Iris pigment epithelial cell (primary cell): ENCODE measurements around the gene STAT6.
A peak's percentile ranks its signal among the peaks of the same experiment; 100 is the strongest.

Source experiments
- DNase-seq: peaks from one replicate; pipeline ENCODE4 v3.0.0-alpha.2; 2011; ENCODE audit warnings: low read depth

STAT6 gene

GRCh38 chr12:57145460-57146059, 34.4 kb upstream of the STAT6 start:
- DNase-seq, result no peak

DNA sequence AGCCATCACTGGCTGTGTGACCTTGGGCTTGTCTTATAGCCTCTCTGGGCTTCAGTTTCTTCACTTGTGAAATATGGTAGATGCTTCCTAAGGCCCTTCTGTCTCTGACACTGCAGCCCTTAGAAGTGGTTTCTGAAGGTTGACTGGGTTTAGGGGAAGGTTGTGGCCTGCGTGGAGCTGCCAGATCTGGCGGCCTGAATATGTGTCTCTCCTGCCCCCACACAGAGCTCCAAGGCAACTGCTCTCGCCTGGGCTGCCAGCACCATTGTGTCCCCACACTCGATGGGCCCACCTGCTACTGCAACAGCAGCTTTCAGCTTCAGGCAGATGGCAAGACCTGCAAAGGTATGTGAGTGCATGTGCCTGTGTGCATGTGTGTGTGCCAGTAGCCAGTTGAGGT, 32.3 kb upstream of the STAT6 start:
- DNase-seq, result no peak

- DNase-seq, result no peak
Measured at GRCh38 chr12:57142727-57143126, 31.6 kb upstream of the STAT6 start.

GRCh38 chr12:57142121-57142520, 31.0 kb upstream of the STAT6 start:
- DNase-seq, result no peak

GRCh38 chr12:57141249-57141648, 30.1 kb upstream of the STAT6 start:
- DNase-seq, result no peak

DNA sequence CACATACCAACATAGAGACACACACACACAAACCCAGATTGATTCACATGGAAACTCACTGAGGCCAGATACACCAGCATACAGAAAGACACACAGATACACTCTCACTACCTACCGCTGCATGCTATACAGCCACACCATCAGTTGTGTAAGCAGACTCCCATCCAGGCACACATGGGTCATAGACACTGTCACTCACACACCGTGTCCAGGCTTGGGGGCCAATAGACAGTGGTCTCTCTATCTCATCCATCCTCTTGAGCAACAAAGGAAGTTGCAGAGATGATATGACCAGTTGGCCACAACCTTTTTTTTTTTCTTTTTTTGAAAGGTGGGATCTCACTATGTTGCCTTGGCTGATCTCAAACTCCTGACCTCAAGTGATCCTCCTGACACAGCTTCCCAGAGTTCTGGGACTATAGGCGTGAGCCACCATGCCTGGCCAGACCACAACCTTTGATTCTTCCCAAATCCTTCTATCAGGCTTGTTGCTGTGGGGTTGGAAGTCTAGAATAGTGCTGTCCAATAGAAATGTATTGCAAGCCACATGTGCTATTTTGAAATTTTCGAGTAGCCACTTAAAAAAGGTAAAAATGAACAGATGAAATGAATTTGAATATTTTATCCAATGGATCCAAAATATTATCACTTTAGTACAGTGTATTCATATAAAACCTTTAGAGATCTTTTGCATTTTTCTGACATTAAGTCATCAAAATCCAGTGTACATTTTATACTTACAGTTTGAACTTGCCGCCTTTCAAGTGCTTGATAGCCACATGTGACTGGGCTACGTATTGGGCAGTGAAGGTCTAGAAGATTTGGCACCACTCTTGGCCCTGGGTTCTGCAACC, 28.9 kb upstream of the STAT6 start:
- DNase-seq, result peak; percentile 76

DNA sequence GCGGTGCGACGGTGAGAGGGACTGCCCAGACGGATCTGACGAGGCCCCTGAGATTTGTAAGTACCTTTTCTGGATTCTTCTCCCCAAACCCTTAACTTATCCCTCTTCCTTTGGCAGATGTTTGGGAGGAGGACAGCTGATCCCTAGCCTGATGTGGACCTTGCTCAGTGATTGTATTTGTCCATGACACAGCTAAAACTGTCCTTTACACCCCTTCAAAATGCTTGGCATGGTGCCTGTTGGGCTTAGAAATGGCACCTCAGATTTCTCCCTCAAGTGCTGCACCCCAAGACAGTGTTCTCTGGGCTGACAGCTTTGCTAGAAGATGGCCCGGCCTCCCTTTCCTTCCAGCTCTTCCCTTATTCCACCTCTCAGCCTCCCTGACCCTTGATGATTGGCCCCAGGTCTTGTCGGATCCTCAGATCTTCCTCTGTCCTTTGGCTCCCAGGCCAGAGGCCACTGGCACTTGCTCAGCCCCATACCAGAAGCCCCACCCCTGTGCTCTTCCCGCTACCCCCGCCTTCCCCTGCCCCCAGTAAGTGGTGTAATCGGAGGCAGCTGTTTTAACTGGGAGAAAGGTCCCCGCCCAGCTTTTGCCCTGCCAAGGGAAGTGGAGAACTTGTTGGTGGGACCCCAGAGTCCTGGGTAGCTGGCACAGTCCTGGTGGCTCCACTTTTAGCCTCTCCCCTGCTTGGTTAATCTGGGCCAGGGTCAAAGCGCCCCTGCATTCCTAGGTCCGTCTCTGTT, 27.5 kb upstream of the STAT6 start:
- DNase-seq, result peak; percentile 45

GRCh38 chr12:57135527-57136326, 24.6 kb upstream of the STAT6 start:
- DNase-seq, result peak; percentile 34

DNA sequence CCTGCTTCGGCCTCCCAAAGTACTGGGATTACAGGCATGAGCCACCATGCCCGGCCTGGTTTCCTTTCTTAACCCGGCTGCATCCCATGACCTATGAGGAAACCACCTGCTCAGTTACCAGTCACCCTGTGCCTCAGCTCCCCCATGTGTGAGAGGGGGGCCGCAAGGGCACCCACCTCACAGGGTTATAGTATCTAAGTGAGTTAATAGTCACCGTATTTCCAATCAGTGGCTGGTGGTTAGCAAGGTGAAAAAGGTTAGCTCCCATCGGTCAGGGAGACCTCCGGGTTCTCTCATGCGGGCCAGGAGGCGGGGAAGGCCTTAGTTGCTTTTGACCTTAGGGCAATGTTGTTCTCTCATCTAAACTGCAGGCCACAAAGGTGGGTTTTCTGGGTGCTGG, 23.8 kb upstream of the STAT6 start:
- no peak for DNase-seq

- no peak for DNase-seq
Measured at GRCh38 chr12:57133916-57134315, 22.8 kb upstream of the STAT6 start.

GRCh38 chr12:57133013-57133569, 21.9 kb upstream of the STAT6 start:
- DNase-seq, result peak; percentile 74

GRCh38 chr12:57131896-57132744, 21.0 kb upstream of the STAT6 start:
- no peak for DNase-seq

DNA sequence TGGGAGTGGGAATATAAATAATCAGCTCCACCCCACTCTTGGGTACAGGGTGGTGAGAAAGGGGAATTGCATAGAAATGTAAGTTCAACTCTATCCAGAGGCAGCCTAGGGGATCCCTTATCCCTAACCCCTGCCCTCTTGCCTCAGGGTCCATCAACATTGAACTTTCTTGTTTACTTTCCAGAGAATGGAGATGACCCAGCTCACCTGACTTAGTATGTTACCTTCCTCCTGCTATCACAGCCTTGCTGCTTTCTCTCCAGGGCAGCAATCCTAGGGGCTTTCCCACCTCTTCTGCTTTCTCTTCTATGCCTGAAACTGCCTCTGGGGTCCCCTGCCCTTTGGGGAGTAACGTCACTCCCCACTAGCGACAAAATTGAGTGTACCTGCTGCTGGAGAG, 19.8 kb upstream of the STAT6 start:
- DNase-seq, result no peak

- DNase-seq, result peak; percentile 65
Measured at GRCh38 chr12:57129889-57130288, 18.7 kb upstream of the STAT6 start.

- DNase-seq, result no peak
Measured at GRCh38 chr12:57129321-57129842, 18.2 kb upstream of the STAT6 start.

- no peak for DNase-seq
Measured at GRCh38 chr12:57128519-57129247, 17.5 kb upstream of the STAT6 start.

- DNase-seq, result peak; percentile 78
Measured at GRCh38 chr12:57127726-57128518, 16.8 kb upstream of the STAT6 start, which contains the start of gene LRP1. Gene LRP1, plus strand, starts transcription at chr12:57128483. Its CDS starts 482 bp downstream, at chr12:57128965.

GRCh38 chr12:57127101-57127725, 16.1 kb upstream of the STAT6 start:
- no peak for DNase-seq
